Suprapubic skin (tissue), 4 donors: ENCODE measurements around the gene AGAP3.

Source experiments
- CTCF ChIP-seq, 2 donors: fragments of 200-600 bp in 1 of 2; fragments of 450-650 bp in 1 of 2; sonication (generic) in 1 of 2; IDR thresholded peaks; one replicate each; pipeline ENCODE4 v1.5.1; 2016 to 2019; ENCODE audit warnings: antibody characterized with exemption in 2 of 2, mild to moderate bottlenecking in 1 of 2, moderate library complexity in 1 of 2
- EP300 ChIP-seq: sonication (generic); formaldehyde crosslinking; IDR thresholded peaks from one replicate; pipeline ENCODE4 v1.6.1; 2017; ENCODE audit warnings: antibody characterized with exemption
- POLR2A ChIP-seq, 2 donors: fragments of 450-650 bp; IDR thresholded peaks; one replicate each; pipeline ENCODE4 v1.6.1; 2017; ENCODE audit warnings: antibody characterized with exemption in 2 of 2, mild to moderate bottlenecking in 2 of 2, moderate library complexity in 2 of 2
- POLR2AphosphoS5 ChIP-seq, 3 donors: sonication (generic); formaldehyde crosslinking; IDR thresholded peaks; one replicate each; pipeline ENCODE4 v1.6.1; 2017; ENCODE audit warnings: antibody characterized with exemption in 3 of 3

- TF ChIP-seq CTCF (IDR thresholded peaks at IDR 0.05) (no peak), POLR2A (IDR thresholded peaks at IDR 0.05) (no peak), EP300 (no peak), POLR2AphosphoS5 (IDR thresholded peaks at IDR 0.05) (no peak)
These were observed 49.2 kb downstream of the AGAP3 start for GRCh38 chr7:151135525-151135845.
